NCI-H748 treated with DMSO at 0.1 percent for 48 hours (cell line): ENCODE data around the gene CYSTM1.
A peak's percentile ranks its signal among the peaks of the same experiment; 100 is the strongest.

ENCODE experiments used
- DNase-seq: peaks from one replicate; lab custom pipeline; 2025; lab: John Stamatoyannopoulos, UW

The CYSTM1 gene

GRCh38 chr5:140259500-140259899 lies 84.5 kb downstream of the CYSTM1 start:
- no peak for DNase-seq

GRCh38 chr5:140260089-140260656 lies 85.2 kb downstream of the CYSTM1 start:
- DNase-seq, result no peak

- peak; percentile 38 for DNase-seq
Measured at GRCh38 chr5:140261403-140262171, 86.6 kb downstream of the CYSTM1 start.

- no peak for DNase-seq
Measured at GRCh38 chr5:140262221-140262620, 87.2 kb downstream of the CYSTM1 start.

DNA sequence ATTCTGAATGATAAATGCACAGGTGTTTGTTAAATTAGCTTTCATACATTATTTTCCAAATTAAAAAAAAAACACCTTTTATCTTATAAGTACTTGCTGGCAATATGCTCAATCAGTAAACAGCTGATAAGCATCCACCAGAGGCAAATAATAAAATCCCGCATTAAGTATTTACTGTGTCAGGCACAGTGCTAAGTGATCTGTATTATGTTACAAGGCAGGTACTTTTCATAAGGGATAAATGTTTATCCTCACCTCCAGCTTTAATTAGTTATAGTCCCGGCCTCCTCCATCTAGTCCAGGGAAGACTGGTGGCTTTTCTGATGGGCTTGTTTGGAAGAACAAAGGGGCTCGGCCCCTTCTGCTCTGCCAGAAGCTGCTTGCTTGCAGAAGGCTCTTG lies 87.9 kb downstream of the CYSTM1 start:
- no peak for DNase-seq

DNA sequence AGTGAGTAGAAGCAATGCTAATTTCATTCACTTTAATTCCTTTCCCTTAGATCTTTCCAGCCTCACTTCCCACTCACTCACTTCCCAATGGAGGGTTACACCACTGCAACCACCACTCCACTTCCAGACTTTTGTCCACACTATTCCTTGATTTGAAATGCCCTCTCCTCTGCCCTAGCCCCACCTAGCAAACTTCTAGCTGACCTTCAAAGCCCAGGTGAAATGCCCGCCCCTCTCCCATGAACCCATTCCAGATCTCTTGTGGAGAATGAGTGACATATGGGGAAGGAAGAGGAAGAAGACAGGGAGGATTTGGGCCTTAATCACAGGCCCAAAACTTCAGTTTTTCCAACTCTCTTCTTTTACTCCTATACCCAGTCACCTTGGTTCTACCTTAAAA lies 90.9 kb downstream of the CYSTM1 start:
- DNase-seq, result no peak

DNA sequence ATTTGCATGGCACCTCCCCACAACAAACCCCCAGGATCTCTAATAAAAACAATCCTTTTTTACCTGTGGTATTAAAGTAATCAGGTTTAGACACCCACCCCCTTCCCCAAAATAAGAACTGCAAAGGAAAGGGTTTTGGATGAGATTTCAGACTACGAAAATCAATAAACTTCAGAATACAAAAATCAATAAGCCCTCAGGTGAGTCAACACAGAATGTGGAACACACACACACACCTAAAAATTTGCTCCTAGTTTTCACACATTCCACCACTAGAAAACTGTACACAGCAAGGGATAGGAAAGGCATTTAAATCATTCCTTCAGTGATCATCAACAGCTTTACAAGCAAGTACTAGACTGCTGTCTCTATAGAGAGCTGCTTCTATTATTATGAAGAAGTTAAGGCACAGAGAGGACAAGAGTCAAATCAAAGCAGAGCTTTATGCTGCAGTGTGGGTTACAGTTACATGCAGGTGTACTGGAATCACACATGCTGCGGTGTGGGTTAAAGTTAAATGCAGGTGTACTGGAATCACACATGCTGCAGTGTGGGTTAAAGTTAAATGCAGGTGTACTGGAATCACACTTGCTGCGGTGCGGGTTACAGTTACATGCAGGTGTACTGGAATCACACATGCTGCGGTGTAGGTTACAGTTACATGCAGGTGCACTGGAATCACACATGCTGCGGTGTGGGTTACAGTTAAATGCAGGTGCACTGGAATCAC lies 91.6 kb downstream of the CYSTM1 start:
- no peak for DNase-seq

DNA sequence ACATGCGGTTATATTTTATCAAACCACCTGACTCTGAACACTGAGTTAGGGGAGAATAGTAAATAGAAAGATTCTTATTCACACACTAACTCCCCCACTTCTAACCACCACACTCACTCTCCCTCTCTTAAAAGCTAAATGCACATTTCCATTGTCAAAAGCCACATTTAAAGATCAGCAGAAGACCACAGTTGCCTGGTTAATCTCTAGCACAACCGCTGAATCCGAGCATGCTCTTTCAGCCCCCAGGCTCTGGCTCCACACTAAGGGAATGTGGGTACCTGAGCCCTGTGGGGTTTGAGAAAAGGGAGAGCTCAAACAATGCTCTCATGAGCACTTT lies 92.2 kb downstream of the CYSTM1 start:
- DNase-seq, result no peak

- DNase-seq, result no peak
Measured at GRCh38 chr5:140267559-140268018, 92.6 kb downstream of the CYSTM1 start.

DNA sequence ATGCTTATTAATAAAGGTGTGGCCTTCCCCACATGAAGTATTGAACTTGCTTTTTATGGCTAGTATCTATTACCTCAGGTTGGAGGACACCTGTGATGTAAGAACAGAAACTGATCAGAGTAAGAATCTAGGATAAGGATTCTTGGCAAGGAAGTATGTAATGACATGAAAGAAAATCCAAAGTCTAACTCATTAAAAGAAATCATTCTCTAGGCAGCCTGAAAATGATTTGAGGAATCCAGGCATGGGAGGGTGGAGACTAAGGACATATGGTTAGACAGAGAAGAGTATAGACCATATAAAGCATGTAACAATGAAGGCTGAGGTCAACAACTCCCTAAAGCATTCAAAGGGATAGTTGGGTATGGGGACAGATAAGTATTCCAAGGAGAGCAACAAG lies 95.0 kb downstream of the CYSTM1 start:
- no peak for DNase-seq

- DNase-seq, result no peak
Measured at GRCh38 chr5:140273401-140273877, 98.5 kb downstream of the CYSTM1 start.

GRCh38 chr5:140275837-140276236 lies 100.8 kb downstream of the CYSTM1 start:
- no peak for DNase-seq

DNA sequence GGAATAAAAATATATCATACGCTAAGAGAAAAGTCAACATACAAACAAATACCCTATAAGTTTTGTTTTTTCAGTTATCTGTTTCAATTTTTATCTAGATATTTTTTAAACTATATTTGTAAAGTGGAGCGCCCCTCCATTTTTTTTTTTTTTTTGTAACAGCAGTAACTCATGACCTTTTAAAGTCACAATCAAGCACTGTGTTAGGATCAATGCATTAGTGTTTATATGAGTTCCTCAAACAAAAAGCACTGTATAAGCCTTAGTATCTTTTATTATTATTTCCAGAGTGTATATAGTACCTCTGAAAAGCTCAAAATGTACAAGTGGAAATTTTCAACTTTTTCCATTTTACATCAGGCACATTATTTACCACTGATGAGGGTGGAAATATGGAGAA lies 107.3 kb downstream of the CYSTM1 start:
- no peak for DNase-seq

- DNase-seq, result no peak
Measured at GRCh38 chr5:140284013-140284412, 109.0 kb downstream of the CYSTM1 start.

- DNase-seq, result no peak
Measured at GRCh38 chr5:140286424-140286823, 111.4 kb downstream of the CYSTM1 start.

- DNase-seq, result no peak
Measured at GRCh38 chr5:140287801-140288521, 113.0 kb downstream of the CYSTM1 start.

- no peak for DNase-seq
Measured at GRCh38 chr5:140292212-140293036, 117.4 kb downstream of the CYSTM1 start.
